HG03432 (cell line): ENCODE results near the gene ENDOG.

ENCODE experiments used
- ATAC-seq: cut with Tn5 transposase; IDR thresholded peaks from one replicate; pipeline ENCODE4 v1.9.1; 2021; ENCODE audit warnings: mild to moderate bottlenecking, moderate library complexity; ENCODE audit not compliant: unreplicated experiment

The ENDOG gene

GRCh38 chr9:128798896-128799295, 19.4 kb upstream of the ENDOG start:
- no peak for ATAC-seq

GRCh38 chr9:128800061-128800460, 18.2 kb upstream of the ENDOG start:
- ATAC-seq, result no peak

GRCh38 chr9:128802482-128802881, 15.8 kb upstream of the ENDOG start:
- ATAC-seq, result no peak

GRCh38 chr9:128805661-128806060, 12.6 kb upstream of the ENDOG start:
- ATAC-seq, result no peak

- no peak for ATAC-seq
Observed at GRCh38 chr9:128807827-128808226, 10.5 kb upstream of the ENDOG start.

GRCh38 chr9:128808543-128808942, 9.8 kb upstream of the ENDOG start:
- no peak for ATAC-seq

- ATAC-seq, result no peak
Observed at GRCh38 chr9:128809036-128809599, 9.2 kb upstream of the ENDOG start.

- ATAC-seq, result no peak
Observed at GRCh38 chr9:128809831-128810230, 8.5 kb upstream of the ENDOG start.

- ATAC-seq, result no peak
Observed at GRCh38 chr9:128810873-128811272, 7.4 kb upstream of the ENDOG start.

GRCh38 chr9:128818839-128819715, 777 bp downstream of the ENDOG start:
- ATAC-seq, result peak; percentile 23

- no peak for ATAC-seq
Observed at GRCh38 chr9:128819716-128820664, 1.7 kb downstream of the ENDOG start.

- no peak for ATAC-seq
Observed at GRCh38 chr9:128820665-128821583, 2.6 kb downstream of the ENDOG start.

GRCh38 chr9:128821584-128822406, 3.5 kb downstream of the ENDOG start:
- ATAC-seq, result no peak

- no peak for ATAC-seq
Observed at GRCh38 chr9:128822407-128823042, 4.2 kb downstream of the ENDOG start.

GRCh38 chr9:128823362-128823902, 5.1 kb downstream of the ENDOG start:
- ATAC-seq, result no peak

- no peak for ATAC-seq
Observed at GRCh38 chr9:128823903-128824406, 5.7 kb downstream of the ENDOG start.

GRCh38 chr9:128824911-128825310, 6.6 kb downstream of the ENDOG start:
- no peak for ATAC-seq

GRCh38 chr9:128825923-128826700, 7.8 kb downstream of the ENDOG start:
- ATAC-seq, result no peak
